PC-9 (cell line): ENCODE data around the gene SH3D21. TPM values are rescaled to one million over a fixed set of nuclear protein-coding genes. Genes with fewer than 3 reads are reported as not detected.

ENCODE experiments used
- Bru-seq: library from RNA; stranded (reverse); fragments of 400-500 nt; gene quantifications from one replicate; lab custom pipeline; 2021; lab: Mats Ljungman, UMichigan
- BruChase-seq, 2 experiments: library from RNA; stranded (reverse); fragments of 400-500 nt; gene quantifications; one replicate each; lab custom pipeline; 2021; lab: Mats Ljungman, UMichigan
- BruUV-seq: library from RNA; stranded (reverse); fragments of 400-500 nt; replicated peaks from 2 replicates; lab custom pipeline; 2021; lab: Mats Ljungman, UMichigan
- CTCF ChIA-PET: fragments of 300-600 bp; sonication (Branson Sonifier 250); formaldehyde crosslinking; loops from one replicate; lab custom pipeline; 2022; ENCODE audit warnings: antibody characterized with exemption; lab: Charles Lee
- POLR2A ChIA-PET: fragments of 300-600 bp; sonication (Branson Sonifier 250); formaldehyde crosslinking; loops from one replicate; lab custom pipeline; 2022; ENCODE audit warnings: antibody characterized with exemption; ENCODE audit not compliant: unreplicated experiment; lab: Charles Lee
- DNase-seq, 2 experiments: peaks; one replicate each; pipeline versions ENCODE4 v3.0.0 to v3.0.0-alpha.2; 2015 to 2022; ENCODE audit warnings: mixed read lengths in 1 of 2
- H2AFZ ChIP-seq: fragments of 200-600 bp; sonication (generic); 2 replicates; pipeline ENCODE4 v1.8.1; 2017; ENCODE audit warnings: antibody characterized with exemption
- H3F3A ChIP-seq: fragments of 200-600 bp; sonication (generic); 2 replicates; pipeline ENCODE4 v1.8.1; 2017; ENCODE audit warnings: antibody characterized with exemption, mild to moderate bottlenecking, low read depth; ENCODE audit not compliant: insufficient read depth
- H3K27ac ChIP-seq: fragments of 200-600 bp; sonication (generic); 2 replicates; pipeline ENCODE4 v1.6.1; 2016; ENCODE audit warnings: mixed run types
- H3K27me3 ChIP-seq: fragments of 200-600 bp; sonication (generic); 2 replicates; pipeline ENCODE4 v1.6.1; 2016; ENCODE audit warnings: low read depth, mixed run types; ENCODE audit not compliant: insufficient read depth
- H3K36me3 ChIP-seq: fragments of 200-600 bp; sonication (generic); 2 replicates; pipeline ENCODE4 v1.6.1; 2016; ENCODE audit warnings: low read depth, mixed run types
- H3K4me1 ChIP-seq: fragments of 200-600 bp; sonication (generic); replicated peaks from 2 replicates; pipeline ENCODE4 v1.6.1; 2016; ENCODE audit warnings: mixed run types; ENCODE audit not compliant: insufficient read depth
- H3K4me2 ChIP-seq: fragments of 200-600 bp; sonication (generic); 2 replicates; pipeline ENCODE4 v1.6.1; 2017; ENCODE audit warnings: mixed run types
- H3K4me3 ChIP-seq: fragments of 200-600 bp; sonication (generic); 2 replicates; pipeline ENCODE4 v1.6.1; 2016; ENCODE audit warnings: mixed run types
- H3K79me2 ChIP-seq: fragments of 200-600 bp; sonication (generic); 2 replicates; pipeline ENCODE4 v1.6.1; 2017; ENCODE audit warnings: low read depth, mixed run types
- H3K9me2 ChIP-seq: fragments of 200-600 bp; sonication (generic); 2 replicates; pipeline ENCODE4 v1.8.1; 2017; ENCODE audit warnings: mild to moderate bottlenecking; ENCODE audit not compliant: insufficient read depth
- H3K9me3 ChIP-seq: fragments of 200-600 bp; sonication (generic); 2 replicates; pipeline ENCODE4 v1.8.1; 2016; ENCODE audit warnings: low read depth; ENCODE audit not compliant: insufficient read depth
- H4K20me1 ChIP-seq: fragments of 200-600 bp; sonication (generic); 2 replicates; pipeline ENCODE4 v1.8.1; 2017; ENCODE audit not compliant: insufficient read depth
- CTCF ChIP-seq: fragments of 200-600 bp; sonication (generic); conservative IDR thresholded peaks from 2 replicates; pipeline ENCODE4 v1.6.1; 2017; ENCODE audit warnings: mixed run types, antibody characterized with exemption, mild to moderate bottlenecking, moderate library complexity
- EZH2 ChIP-seq: fragments of 200-600 bp; sonication (generic); IDR thresholded peaks from 2 replicates; pipeline ENCODE4 v1.8.0; 2017; ENCODE audit warnings: antibody characterized with exemption, low read depth
- intact Hi-C: fragments of 100-400 bp; cut with micrococcal nuclease; formaldehyde crosslinking; loops from one replicate; pipeline ENCODE4 v1.10.0; 2022; ENCODE audit not compliant: unreplicated experiment
- long read RNA-seq: library from polyadenylated mRNA; stranded (forward); transcript quantifications from one replicate; pipeline ENCODE4 v2.0.0, GENCODE V29; 2022
- total RNA-seq: library from RNA; stranded (reverse); gene quantifications from 2 replicates; pipeline ENCODE4 v1.2.3, GENCODE V29; 2021

The SH3D21 gene
- total RNA-seq: 18.3 and 25.9 TPM in 2 replicates
- Bru-seq, nascent RNA: percentile 72 among the genes with signal in this experiment
- BruChase-seq, experiment 1, labeled RNA remaining after a 2-hour chase: percentile 67 among the genes with signal in this experiment
- BruChase-seq, experiment 2, labeled RNA remaining after a 6-hour chase: percentile 69 among the genes with signal in this experiment
- long read RNA-seq, partial matches to known transcripts: 1 of 3 reads
- long read RNA-seq, other reads (novel, unspliced or antisense): 2 of 3 reads

GRCh38 chr1:36306210-36306901, at the start of gene SH3D21:
Gene SH3D21 (plus strand): TSS chr1:36306368. CDS start chr1:36306421, 53 bp downstream.
- Histone ChIP-seq H4K20me1 (no peaks in the 10 kb centered on the region), H3K4me2 (peak within 1 kb of the TSS; percentile 78), H3K9me2 (no peaks in the 10 kb centered on the region), H3K27ac (peak within 1 kb of the TSS; percentile 57), H3K36me3 (peaks cover 19% of the 10 kb centered on the region), H3K4me3 (peak within 1 kb of the TSS; percentile 68), H3K27me3 (no peaks in the 10 kb centered on the region), H3F3A (peaks cover 36% of the 10 kb centered on the region; the same call in 1 of the 2 replicates), H2AFZ (peak within 1 kb of the TSS; percentile 74), H3K79me2 (peaks cover 14% of the 10 kb centered on the region), H3K4me1 (peaks cover 14% of the 10 kb centered on the region), H3K9me3 (no peaks in the 10 kb centered on the region)
- no peak for TF ChIP-seq EZH2
- no peak for TF ChIP-seq CTCF
- peak; percentile 63 to 82 for DNase-seq
- CTCF ChIA-PET: interaction anchor here (0.5 to 1.3 kb wide), 5 partner anchors 36 to 423 kb away, joined by 3 to 10 read pairs (median 6); no protein-coding TSS in a partner anchor
- intact Hi-C loops: loop anchor here (10.0 kb wide), 1 partner anchor 78 kb away; the partner anchor contains the start of gene STK40
- POLR2A ChIA-PET: interaction anchor here (0.5 to 1.5 kb wide), 5 partner anchors 80 to 1017 kb away, joined by 3 to 11 read pairs (median 3); partner anchors contain the start of gene TRAPPC3
- no TSS peak for BruUV-seq

- TF ChIP-seq CTCF: no peak
- no peak for TF ChIP-seq EZH2
- CTCF ChIA-PET: no interaction called here
- Histone ChIP-seq H3K27me3 (no peaks in the 10 kb centered on the region), H3K9me3 (no peaks in the 10 kb centered on the region), H3K9me2 (no peaks in the 10 kb centered on the region), H3K79me2 (peaks cover 89% of the 10 kb centered on the region), H4K20me1 (peaks cover 33% of the 10 kb centered on the region), H2AFZ (no peak overlapping the region), H3K4me3 (0 out of 2 replicates have a peak overlapping the region, but pooled peaks have one; percentile 7), H3K4me1 (peaks cover 60% of the 10 kb centered on the region), H3K27ac (peak overlapping the region; percentile 99), H3K36me3 (peaks cover 23% of the 10 kb centered on the region), H3F3A (peaks cover 73% of the 10 kb centered on the region), H3K4me2 (peak overlapping the region; percentile 81)
- no TSS peak for BruUV-seq
- no peak for DNase-seq
- intact Hi-C loops: loop anchor here (1.0 kb wide), 1 partner anchor 107 kb away; the partner anchor contains the start of gene TRAPPC3
- POLR2A ChIA-PET: no interaction called here
These were observed 49.4 kb upstream of the SH3D21 start for GRCh38 chr1:36256558-36257374.

GRCh38 chr1:36257375-36257767, 48.8 kb upstream of the SH3D21 start:
- ChIA-PET POLR2A (no interaction called here), CTCF (interaction anchor here (1.0 kb wide), 1 partner anchor 13 kb away, joined by 4 read pairs; no protein-coding TSS in a partner anchor)
- Histone ChIP-seq H4K20me1 (peaks cover 33% of the 10 kb centered on the region), H3K4me3 (peak overlapping the region; percentile 35; the same call in 1 of the 2 replicates), H3K4me2 (peak overlapping the region; percentile 81), H2AFZ (no peak overlapping the region), H3K9me2 (no peaks in the 10 kb centered on the region), H3K36me3 (peaks cover 29% of the 10 kb centered on the region), H3K27ac (peak overlapping the region; percentile 99), H3K4me1 (peaks cover 54% of the 10 kb centered on the region), H3K9me3 (no peaks in the 10 kb centered on the region), H3F3A (peaks cover 70% of the 10 kb centered on the region), H3K27me3 (no peaks in the 10 kb centered on the region), H3K79me2 (peaks cover 89% of the 10 kb centered on the region)
- intact Hi-C loops: loop anchor here (1.0 kb wide), 1 partner anchor 108 kb away; the partner anchor contains the start of gene TRAPPC3
- no TSS peak for BruUV-seq
- TF ChIP-seq CTCF (no peak), EZH2 (no peak)
- DNase-seq: peak; percentile 85 to 86
